MM.1S (cell line): ENCODE data around the gene FBF1.

Experiments
- DNase-seq: peaks from one replicate; pipeline ENCODE4 v3.0.0-alpha.2; 2015
- H2AFZ ChIP-seq: fragments of 300-600 bp; sonication (generic); 2 replicates; pipeline ENCODE4 v1.6.0; 2016; ENCODE audit warnings: antibody characterized with exemption, low read length
- H3F3A ChIP-seq: fragments of 300-600 bp; sonication (generic); 2 replicates; pipeline ENCODE4 v1.6.1; 2016; ENCODE audit warnings: mild to moderate bottlenecking, antibody characterized with exemption, low read length, moderate library complexity, mixed read lengths; ENCODE audit not compliant: insufficient read depth
- H3K27ac ChIP-seq: fragments of 300-600 bp; sonication (generic); 2 replicates; pipeline ENCODE4 v1.5.1; 2016; ENCODE audit warnings: mild to moderate bottlenecking, low read length
- H3K27me3 ChIP-seq: fragments of 300-600 bp; sonication (generic); replicated peaks from 2 replicates; pipeline ENCODE4 v1.6.0; 2016; ENCODE audit warnings: low read length; ENCODE audit not compliant: insufficient read depth
- H3K36me3 ChIP-seq: fragments of 300-600 bp; sonication (generic); replicated peaks from 2 replicates; pipeline ENCODE4 v1.6.1; 2016; ENCODE audit warnings: mild to moderate bottlenecking, low read length, mixed read lengths; ENCODE audit not compliant: insufficient read depth
- H3K4me1 ChIP-seq: fragments of 300-600 bp; sonication (generic); 2 replicates; pipeline ENCODE4 v1.6.1; 2016; ENCODE audit warnings: low read length, mixed read lengths
- H3K4me2 ChIP-seq: fragments of 300-600 bp; sonication (generic); 2 replicates; pipeline ENCODE4 v1.6.0; 2016; ENCODE audit warnings: low read depth, low read length
- H3K4me3 ChIP-seq: fragments of 300-600 bp; sonication (generic); 2 replicates; pipeline ENCODE4 v1.5.1; 2016; ENCODE audit warnings: low read length, mixed read lengths
- H3K79me2 ChIP-seq: fragments of 300-600 bp; sonication (generic); 2 replicates; pipeline ENCODE4 v1.6.1; 2016; ENCODE audit warnings: mixed run types, low read length, mixed read lengths
- H3K9ac ChIP-seq: fragments of 300-600 bp; sonication (generic); 2 replicates; pipeline ENCODE4 v1.6.1; 2016; ENCODE audit warnings: low read length, mixed read lengths
- H3K9me2 ChIP-seq: fragments of 300-600 bp; sonication (generic); replicated peaks from 2 replicates; pipeline ENCODE4 v1.6.1; 2016; ENCODE audit warnings: mild to moderate bottlenecking, low read length, mixed read lengths; ENCODE audit not compliant: insufficient read depth
- H3K9me3 ChIP-seq: fragments of 300-600 bp; sonication (generic); replicated peaks from 2 replicates; pipeline ENCODE4 v1.6.1; 2016; ENCODE audit warnings: mild to moderate bottlenecking, low read length, mixed read lengths; ENCODE audit not compliant: insufficient read depth
- H4K20me1 ChIP-seq: fragments of 300-600 bp; sonication (generic); 2 replicates; pipeline ENCODE4 v1.6.1; 2016; ENCODE audit warnings: mild to moderate bottlenecking, low read length, moderate library complexity, mixed read lengths; ENCODE audit not compliant: insufficient read depth
- CTCF ChIP-seq: fragments of 300-600 bp; sonication (generic); IDR thresholded peaks from 2 replicates; pipeline ENCODE4 v1.5.1; 2016; ENCODE audit warnings: antibody characterized with exemption, low read length, mixed read lengths
- EZH2 ChIP-seq: fragments of 300-600 bp; sonication (generic); optimal IDR thresholded peaks from 2 replicates; pipeline ENCODE3; 2017; ENCODE audit warnings: low read depth, mild to moderate bottlenecking, antibody characterized with exemption, low read length, mixed read lengths
- EZH2phosphoT487 ChIP-seq: fragments of 300-600 bp; sonication (generic); IDR thresholded peaks from 2 replicates; pipeline ENCODE4 v1.6.1; 2018; ENCODE audit warnings: antibody characterized with exemption, low read length

Gene FBF1

GRCh38 chr17:75940727-75941441 is at the start of gene FBF1:
Gene FBF1 (minus strand): TSS chr17:75941042. CDS start chr17:75938149, 2,893 bp downstream.
- peak within 1 kb of the TSS; percentile 92 for H2AFZ ChIP-seq
- H3K27ac ChIP-seq = no peak within 1 kb of the TSS; the same call in 1 of the 2 replicates
- H3K4me1 ChIP-seq = peaks cover 6% of the 10 kb centered on the region

GRCh38 chr17:75987041-75987440 is 46.2 kb upstream of the FBF1 start:
- no peak overlapping the region for H3K4me2 ChIP-seq
- no peaks in the 10 kb centered on the region for H3K9me3 ChIP-seq
- no peak for DNase-seq
- no peak overlapping the region for H2AFZ ChIP-seq
- H3K79me2 ChIP-seq = no peaks in the 10 kb centered on the region; the same call in 1 of the 2 replicates
- TF ChIP-seq CTCF = no peak
- no peak overlapping the region for H3K27ac ChIP-seq
- no peaks in the 10 kb centered on the region for H3K9me2 ChIP-seq
- no peak overlapping the region for H3K9ac ChIP-seq
- no peaks in the 10 kb centered on the region for H3K36me3 ChIP-seq
- no peaks in the 10 kb centered on the region for H4K20me1 ChIP-seq
- H3K27me3 ChIP-seq = no peaks in the 10 kb centered on the region
- no peaks in the 10 kb centered on the region for H3F3A ChIP-seq
- H3K4me3 ChIP-seq = no peak overlapping the region
- no peaks in the 10 kb centered on the region for H3K4me1 ChIP-seq

More at GRCh38 chr17:75940727-75941441, at the start of gene FBF1:
- TF ChIP-seq EZH2phosphoT487 (no peak), CTCF (no peak), EZH2 (no peak)
- Histone ChIP-seq H3K4me2 (peak within 1 kb of the TSS; percentile 91), H3K9me2 (no peaks in the 10 kb centered on the region), H3K9ac (peak within 1 kb of the TSS; percentile 84), H3K4me3 (peak within 1 kb of the TSS; percentile 88), H4K20me1 (no peaks in the 10 kb centered on the region), H3K79me2 (no peaks in the 10 kb centered on the region), H3F3A (no peaks in the 10 kb centered on the region), H3K27me3 (no peaks in the 10 kb centered on the region), H3K9me3 (no peaks in the 10 kb centered on the region), H3K36me3 (no peaks in the 10 kb centered on the region)
- DNase-seq = peak; percentile 92

DNA sequence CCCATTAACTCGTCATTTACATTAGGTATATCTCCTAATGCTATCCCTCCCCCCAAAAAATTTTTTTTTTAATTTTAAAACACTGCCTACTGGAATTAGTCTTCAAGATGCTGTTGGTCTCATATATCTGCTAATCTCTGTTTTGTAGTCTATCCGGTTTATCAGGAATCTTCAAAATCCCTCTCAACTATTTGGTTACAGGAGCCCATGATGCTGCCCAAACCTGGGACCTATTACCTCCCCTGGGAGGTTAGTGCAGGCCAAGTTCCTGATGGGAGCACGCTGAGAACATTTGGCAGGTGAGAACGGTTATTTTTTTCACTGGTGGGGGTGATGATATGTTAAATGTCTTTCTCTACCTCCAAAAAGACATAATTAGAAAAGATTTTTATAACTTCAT is 45.1 kb upstream of the FBF1 start:
- no peaks in the 10 kb centered on the region for H3K9me2 ChIP-seq
- H3K9me3 ChIP-seq = no peaks in the 10 kb centered on the region
- no peak for TF ChIP-seq EZH2
- no peak for TF ChIP-seq EZH2phosphoT487
- no peak overlapping the region for H3K4me3 ChIP-seq
- H3K27ac ChIP-seq = no peak overlapping the region
- no peaks in the 10 kb centered on the region for H3F3A ChIP-seq
- no peak overlapping the region for H2AFZ ChIP-seq
- no peaks in the 10 kb centered on the region for H3K27me3 ChIP-seq
- no peak for DNase-seq
- H4K20me1 ChIP-seq = no peaks in the 10 kb centered on the region
- no peak overlapping the region for H3K4me2 ChIP-seq
- no peaks in the 10 kb centered on the region; the same call in 1 of the 2 replicates for H3K79me2 ChIP-seq
- H3K36me3 ChIP-seq = no peaks in the 10 kb centered on the region
- H3K9ac ChIP-seq = no peak overlapping the region
- no peaks in the 10 kb centered on the region for H3K4me1 ChIP-seq
